CD4-positive, alpha-beta T cell (primary cell): Measurements from ENCODE around the gene SS18. TPM values are rescaled to one million over a fixed set of nuclear protein-coding genes. Genes with fewer than 3 reads are reported as not detected.

Source experiments
- ATAC-seq: fragments of 200-7000 bp; cut with Tn5 transposase; one replicate; pipeline ENCODE4 v1.10.0; 2022; ENCODE audit warnings: mild to moderate bottlenecking; ENCODE audit not compliant: poor library complexity
- CTCF ChIA-PET: fragments of 350-600 bp; sonication (Branson Sonifier 250); formaldehyde crosslinking; loops from one replicate; lab custom pipeline; 2021; ENCODE audit warnings: antibody characterized with exemption, inconsistent platforms; lab: Charles Lee
- POLR2A ChIA-PET: fragments of 350-600 bp; sonication (Branson Sonifier 250); formaldehyde crosslinking; loops from one replicate; lab custom pipeline; 2021; ENCODE audit warnings: antibody characterized with exemption, inconsistent platforms; lab: Charles Lee
- DNase-seq, 14 experiments: peaks; one replicate each; pipeline ENCODE4 v3.0.0-alpha.2; 2013 to 2020; ENCODE audit warnings: mixed read lengths in 2 of 14
- H3K27ac ChIP-seq, 2 donors: one replicate each; pipeline versions ENCODE4 v1.5.1 to v1.7.0; 2013; ENCODE audit warnings: low read length in 2 of 2, low read depth in 1 of 2, mild to moderate bottlenecking in 1 of 2
- H3K27me3 ChIP-seq, 2 experiments: 1 replicate in 1 of 2; 2 replicates in 1 of 2; pipeline versions ENCODE4 v1.6.1 to v1.7.0; 2013; ENCODE audit warnings: low read length in 2 of 2, control low read depth in 1 of 2, mild to moderate bottlenecking in 1 of 2, moderate library complexity in 1 of 2; ENCODE audit not compliant: insufficient read depth in 2 of 2, control insufficient read depth in 1 of 2
- H3K36me3 ChIP-seq: one replicate; pipeline ENCODE4 v1.6.1; 2013; ENCODE audit warnings: low read length, control low read depth; ENCODE audit not compliant: insufficient read depth
- H3K4me1 ChIP-seq: one replicate; pipeline ENCODE4 v1.6.1; 2013; ENCODE audit warnings: low read length, control low read depth; ENCODE audit not compliant: insufficient read depth
- H3K4me3 ChIP-seq: one replicate; pipeline ENCODE4 v1.5.1; 2013; ENCODE audit warnings: mild to moderate bottlenecking, low read length, moderate library complexity
- H3K9me3 ChIP-seq, 2 experiments: 1 replicate in 1 of 2; 2 replicates in 1 of 2; pipeline versions ENCODE4 v1.6.1 to v1.7.0; 2013; ENCODE audit warnings: low read length in 2 of 2, mild to moderate bottlenecking in 2 of 2, control low read depth in 1 of 2, moderate library complexity in 1 of 2; ENCODE audit not compliant: control insufficient read depth in 1 of 2, insufficient read depth in 1 of 2
- H3K27ac Mint-ChIP-seq: one replicate; pipeline ENCODE4 v1.8.0; 2020; ENCODE audit warnings: mixed read lengths
- H3K27me3 Mint-ChIP-seq: one replicate; pipeline ENCODE4 v1.8.0; 2021; ENCODE audit warnings: mixed read lengths
- H3K36me3 Mint-ChIP-seq: one replicate; pipeline ENCODE4 v1.8.0; 2021; ENCODE audit warnings: low read depth, mixed read lengths
- H3K4me1 Mint-ChIP-seq: one replicate; pipeline ENCODE4 v1.8.0; 2021; ENCODE audit warnings: low read depth, mixed read lengths
- H3K4me3 Mint-ChIP-seq: one replicate; pipeline ENCODE4 v1.8.0; 2020; ENCODE audit warnings: mild to moderate bottlenecking, mixed read lengths
- H3K9me3 Mint-ChIP-seq: one replicate; pipeline ENCODE4 v1.8.0; 2020; ENCODE audit warnings: mixed read lengths
- CTCF ChIP-seq: fragments of 200-600 bp; IDR thresholded peaks from one replicate; pipeline ENCODE4 v1.8.0; 2022; ENCODE audit warnings: antibody characterized with exemption, mild to moderate bottlenecking
- intact Hi-C, 2 experiments: fragments of 100-400 bp; cut with DNase I in 1 of 2; cut with micrococcal nuclease in 1 of 2; formaldehyde crosslinking; loops; one replicate each; pipeline versions ENCODE4 v1.15.1 to v1.9.0; 2023 to 2025; cut with DNase I, micrococcal nuclease
- total RNA-seq, 174 experiments: library from RNA in 2 of 174; stranded (reverse) in 2 of 174; gene quantifications; one replicate each; pipeline ENCODE4 v1.2.3 and lab custom pipeline; 2021 to 2026

The SS18 gene
- total RNA-seq, 2 experiments from 2014 or later = 40.4 to 41.7 TPM

- CTCF ChIA-PET = no interaction called here
These were observed 7.9 kb downstream of the SS18 start for GRCh38 chr18:26082475-26082874.

GRCh38 chr18:26074246-26074645 lies 16.2 kb downstream of the SS18 start:
- peaks cover 70% of the 10 kb centered on the region for H3K4me1 Mint-ChIP-seq
- no peak overlapping the region for H3K4me3 Mint-ChIP-seq
- TF ChIP-seq CTCF = no peak
- ATAC-seq (no peak), DNase-seq (no peak)
- no peak overlapping the region for H3K27ac Mint-ChIP-seq
- peaks cover 4% of the 10 kb centered on the region for H3K9me3 Mint-ChIP-seq
- Histone ChIP-seq H3K27me3 (no peaks in the 10 kb centered on the region), H3K9me3 (peaks cover 0 to 8% of the 10 kb centered on the region in 2 experiments), H3K27ac (no peak overlapping the region), H3K4me1 (no peaks in the 10 kb centered on the region), H3K36me3 (peaks cover 51% of the 10 kb centered on the region), H3K4me3 (no peak overlapping the region)
- POLR2A ChIA-PET = no interaction called here
- CTCF ChIA-PET = no interaction called here
- intact Hi-C loops = no loop called here
- H3K27me3 Mint-ChIP-seq = no peaks in the 10 kb centered on the region
- H3K36me3 Mint-ChIP-seq = peaks cover 96% of the 10 kb centered on the region

More at GRCh38 chr18:26082475-26082874, 7.9 kb downstream of the SS18 start:
- no peak overlapping the region for H3K4me3 ChIP-seq
- Mint-ChIP-seq H3K36me3 (peaks cover 82% of the 10 kb centered on the region), H3K27me3 (no peaks in the 10 kb centered on the region), H3K27ac (no peak overlapping the region), H3K4me3 (no peak overlapping the region), H3K4me1 (peaks cover 66% of the 10 kb centered on the region), H3K9me3 (no peaks in the 10 kb centered on the region)
- DNase-seq (no peak), ATAC-seq (no peak)
- H3K27me3 ChIP-seq = no peaks in the 10 kb centered on the region
- POLR2A ChIA-PET = no interaction called here
- no peaks in the 10 kb centered on the region for H3K9me3 ChIP-seq
- no peak for TF ChIP-seq CTCF
- intact Hi-C loops = loop anchor here in 1 of 2 experiments (10.0 kb wide), 1 partner anchor 48 kb away; no protein-coding TSS in a partner anchor
- H3K36me3 ChIP-seq = peaks cover 56% of the 10 kb centered on the region
- no peak overlapping the region for H3K27ac ChIP-seq
- H3K4me1 ChIP-seq = no peaks in the 10 kb centered on the region

- peaks cover 55% of the 10 kb centered on the region for H3K36me3 ChIP-seq
- H3K4me1 Mint-ChIP-seq = peaks cover 66% of the 10 kb centered on the region
- ChIA-PET CTCF (no interaction called here), POLR2A (no interaction called here)
- H3K4me3 ChIP-seq = no peak overlapping the region
- peaks cover 4% of the 10 kb centered on the region for H3K9me3 Mint-ChIP-seq
- intact Hi-C loops = no loop called here
- no peaks in the 10 kb centered on the region for H3K27me3 Mint-ChIP-seq
- H3K36me3 Mint-ChIP-seq = peaks cover 96% of the 10 kb centered on the region
- ATAC-seq (no peak), DNase-seq (no peak)
- no peaks in the 10 kb centered on the region for H3K4me1 ChIP-seq
- TF ChIP-seq CTCF = no peak
- peaks cover 0 to 8% of the 10 kb centered on the region in 2 experiments for H3K9me3 ChIP-seq
- H3K27ac Mint-ChIP-seq = no peak overlapping the region
- H3K4me3 Mint-ChIP-seq = no peak overlapping the region
- no peaks in the 10 kb centered on the region for H3K27me3 ChIP-seq
- H3K27ac ChIP-seq = no peak overlapping the region
These were observed 16.7 kb downstream of the SS18 start for GRCh38 chr18:26073758-26074157.
